Hematopoietic multipotent progenitor cell (in vitro differentiated cells): ENCODE measurements around the gene MMEL1. TPM values are rescaled to one million over a fixed set of nuclear protein-coding genes. Genes with fewer than 3 reads are reported as not detected.
"Not testable (repeated sequence)": the region's sequence is repeated elsewhere in the genome, so short reads cannot be mapped to it uniquely, and the experiment has no call there.

ENCODE experiments used
- DNase-seq, 3 donors: peaks; one replicate each; pipeline ENCODE4 v3.0.0-alpha.2; 2011 to 2015; ENCODE audit warnings: low read depth in 2 of 3, low spot score in 2 of 3
- total RNA-seq: library from RNA; depleted of rRNA; stranded (reverse); fragments of >200 nt; gene quantifications from one replicate; pipeline ENCODE4 v1.2.3, GENCODE V29; 2012

MMEL1 gene
- total RNA-seq, 1 donor: 8.1 TPM

DNA sequence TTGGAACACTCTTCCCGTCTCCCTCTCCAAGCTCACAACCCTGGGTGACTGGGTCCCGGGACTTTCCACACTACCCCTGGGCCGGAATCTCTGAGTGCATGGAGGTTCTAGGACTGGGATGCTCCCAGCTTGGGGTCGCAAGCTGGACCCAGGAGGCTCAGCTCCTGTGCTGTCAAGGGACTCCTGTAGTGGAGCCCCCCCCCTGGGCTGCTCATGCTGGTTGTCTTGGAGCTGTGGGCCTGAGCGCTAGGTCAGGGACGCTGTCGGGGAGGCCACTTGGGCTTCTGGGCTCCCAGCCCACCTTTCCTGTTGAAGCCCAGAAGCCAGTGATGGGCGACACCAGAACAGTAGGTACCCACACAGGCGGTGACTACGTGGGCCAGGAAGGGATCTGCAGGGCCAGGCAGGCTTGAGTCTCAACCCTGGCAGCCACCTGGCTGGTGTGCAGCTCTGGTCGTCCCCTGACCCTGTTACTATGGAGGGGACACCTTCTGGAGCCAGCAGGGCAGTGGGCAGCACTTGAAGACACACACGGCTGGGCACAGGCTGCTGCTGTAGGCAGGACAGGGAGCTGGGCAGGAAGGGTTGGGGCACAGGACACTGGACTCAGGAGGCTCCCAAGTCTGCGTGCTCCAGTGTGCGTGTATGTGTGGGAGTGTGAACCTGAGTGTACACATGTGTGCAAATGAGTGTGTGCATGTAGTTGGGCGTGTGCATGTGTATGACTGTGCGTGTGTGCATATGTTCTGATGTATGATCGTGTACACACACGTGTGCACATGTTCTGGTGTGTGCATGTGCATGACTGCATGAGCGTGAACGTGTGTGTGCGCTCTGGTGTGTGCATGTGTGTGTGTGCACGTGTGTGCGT, 3.0 kb downstream of the MMEL1 start:
- no peak for DNase-seq

DNA sequence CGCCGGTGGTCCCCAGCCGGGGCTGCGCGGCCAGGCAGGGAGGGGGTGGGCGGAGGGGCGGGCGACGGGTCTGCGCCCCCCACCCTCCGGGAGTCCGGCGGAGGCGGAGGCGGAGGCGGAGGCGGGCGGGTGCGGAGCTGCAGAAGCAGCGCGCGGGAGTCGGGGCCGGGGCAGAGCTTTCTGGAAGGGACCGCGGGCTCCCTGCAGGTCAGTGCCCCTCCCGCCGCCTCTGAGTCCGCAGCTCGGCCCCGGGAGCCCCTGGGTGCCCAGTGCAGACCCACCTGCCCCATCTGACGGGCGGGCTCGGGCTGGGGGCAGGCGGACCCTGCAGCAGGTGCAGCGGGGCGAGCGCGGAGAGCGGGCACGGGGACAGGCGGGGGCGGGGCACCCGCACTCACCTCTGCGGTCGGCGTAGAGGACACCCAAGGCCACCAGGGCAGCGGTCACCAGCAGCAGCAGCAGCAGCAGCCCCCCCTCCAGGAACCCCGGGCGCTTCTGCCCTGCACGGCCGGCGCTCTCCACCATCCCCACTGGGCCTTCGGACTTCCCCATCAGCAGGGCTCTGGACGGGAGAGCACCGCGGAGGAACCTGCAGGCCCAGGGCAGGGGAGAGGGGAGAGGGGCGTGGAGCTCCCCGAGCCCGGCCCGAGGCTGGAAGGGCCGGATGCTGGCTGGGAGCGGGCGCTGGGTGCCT, 3.7 kb downstream of the MMEL1 start:
- no peak for DNase-seq

DNA sequence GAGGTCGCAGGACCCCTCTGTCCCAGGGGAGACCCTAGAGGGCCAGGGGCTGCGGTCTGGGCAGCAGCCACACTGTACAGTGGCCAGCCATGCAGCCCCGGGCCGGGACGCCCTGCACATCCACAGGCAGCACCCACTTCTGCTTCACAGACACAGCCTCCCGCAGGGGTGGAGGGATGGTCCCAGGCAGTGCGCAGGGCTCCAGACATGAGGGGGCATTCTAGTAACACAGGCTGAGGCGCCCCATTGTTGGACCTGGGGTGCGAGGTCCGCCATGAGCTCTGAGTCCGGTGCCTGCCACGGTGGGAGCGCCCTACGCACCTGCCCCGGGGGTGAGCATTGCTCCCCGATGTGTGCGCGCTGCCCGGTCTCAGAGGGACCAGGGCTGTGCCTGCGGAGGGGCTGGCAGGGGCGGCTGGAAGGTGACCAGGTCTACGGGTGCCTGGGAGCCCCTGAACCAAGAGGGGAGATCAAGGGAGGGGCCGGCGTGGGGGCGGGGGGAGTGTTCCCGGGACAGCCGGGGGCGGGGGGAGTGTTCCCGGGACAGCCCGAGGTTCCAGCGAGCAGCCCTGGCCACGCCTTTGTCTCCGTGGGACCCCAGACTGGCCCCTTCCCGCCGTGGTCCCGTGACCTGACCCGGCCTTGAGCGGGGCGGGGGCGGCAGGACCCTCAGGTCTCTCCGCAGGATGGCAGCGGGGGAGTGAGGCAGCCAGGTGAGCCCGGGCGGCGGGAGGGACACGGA, 4.5 kb downstream of the MMEL1 start:
- DNase-seq: no peak

- no peak for DNase-seq
Observed at GRCh38 chr1:2627746-2628145, 5.1 kb downstream of the MMEL1 start.

- DNase-seq: not testable (repeated sequence)
Observed at GRCh38 chr1:2625748-2626147, 7.1 kb downstream of the MMEL1 start.

- DNase-seq: no peak
Observed at GRCh38 chr1:2625311-2625710, 7.5 kb downstream of the MMEL1 start.

- no peak for DNase-seq
Observed at GRCh38 chr1:2624735-2625300, 8.0 kb downstream of the MMEL1 start.

- no peak for DNase-seq
Observed at GRCh38 chr1:2623571-2624337, 9.1 kb downstream of the MMEL1 start.

GRCh38 chr1:2617971-2618470, 14.8 kb downstream of the MMEL1 start:
- DNase-seq: no peak

GRCh38 chr1:2614145-2614544, 18.7 kb downstream of the MMEL1 start:
- DNase-seq: no peak

GRCh38 chr1:2612591-2613365, 20.0 kb downstream of the MMEL1 start:
- no peak for DNase-seq

- no peak for DNase-seq
Observed at GRCh38 chr1:2611621-2612437, 21.0 kb downstream of the MMEL1 start.

- peak in 2 of 3 donors; percentile 17 to 24 for DNase-seq
Observed at GRCh38 chr1:2611031-2611501, 21.8 kb downstream of the MMEL1 start.

DNA sequence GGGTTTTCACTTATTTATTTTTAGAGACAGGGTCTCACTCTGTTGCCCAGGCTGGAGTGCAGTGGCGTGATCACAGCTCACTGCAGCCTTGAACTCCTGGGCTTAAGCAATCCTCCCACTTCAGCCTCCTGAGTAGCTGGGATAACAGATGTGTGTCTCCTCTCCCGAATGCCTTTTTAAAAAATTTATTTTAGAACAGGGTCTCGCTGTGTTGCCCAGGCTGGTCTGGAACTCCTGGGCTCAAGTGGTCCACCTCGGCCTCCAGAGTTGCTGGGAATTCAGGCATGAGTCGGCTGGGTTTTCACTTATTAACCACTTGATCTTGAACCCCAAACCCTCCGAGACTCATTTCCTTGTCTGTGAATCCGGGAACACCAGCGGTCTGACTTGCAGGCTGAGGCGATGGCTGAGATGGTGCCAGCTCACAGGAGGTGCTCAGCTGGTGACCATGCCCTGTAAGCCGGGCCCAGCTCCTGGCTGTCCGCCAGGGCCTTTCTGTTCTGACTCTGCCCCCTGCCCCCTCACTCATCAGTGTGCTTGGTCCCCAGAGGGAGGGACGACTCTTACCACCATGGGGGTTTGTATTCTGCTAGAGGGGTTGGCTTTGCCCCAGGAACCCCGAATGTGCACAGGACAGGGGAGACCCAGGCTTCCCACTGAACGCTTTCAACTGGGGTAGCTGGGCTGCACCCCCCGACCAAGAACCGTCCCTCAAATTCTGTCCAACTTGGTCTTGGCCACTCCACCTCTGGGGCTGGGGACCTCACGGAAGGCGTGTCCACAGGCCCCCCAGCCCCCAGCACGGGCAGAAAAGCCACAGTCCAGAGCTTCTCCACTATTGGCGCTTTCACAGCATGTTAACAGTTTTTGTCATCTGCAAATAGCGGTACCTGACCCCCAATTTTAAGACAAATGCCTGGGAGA, 22.5 kb downstream of the MMEL1 start:
- DNase-seq: no peak

GRCh38 chr1:2609319-2610035, 23.3 kb downstream of the MMEL1 start:
- DNase-seq: no peak

GRCh38 chr1:2607641-2608091, 25.1 kb downstream of the MMEL1 start:
- DNase-seq: no peak
